Upper lobe of left lung (tissue), 4 donors: Measurements from ENCODE around the gene SEMA6D.

Source experiments
- CTCF ChIP-seq, 6 experiments: fragments of 450-650 bp in 4 of 6; fragments of 200-600 bp in 2 of 6; sonication (generic) in 2 of 6; IDR thresholded peaks; one replicate each; pipeline ENCODE4 v1.5.1; 2016 to 2019; ENCODE audit warnings: antibody characterized with exemption in 6 of 6
- EP300 ChIP-seq, 4 donors: sonication (generic); formaldehyde crosslinking; IDR thresholded peaks; one replicate each; pipeline ENCODE4 v1.5.1; 2017; ENCODE audit warnings: antibody characterized with exemption in 4 of 4, control low read depth in 2 of 4
- POLR2A ChIP-seq, 4 donors: fragments of 450-650 bp; IDR thresholded peaks; one replicate each; pipeline ENCODE4 v1.5.1; 2016 to 2017; ENCODE audit warnings: antibody characterized with exemption in 4 of 4, mild to moderate bottlenecking in 2 of 4
- POLR2AphosphoS5 ChIP-seq, 2 donors: sonication (generic); formaldehyde crosslinking; IDR thresholded peaks; one replicate each; pipeline ENCODE4 v1.5.1; 2017; ENCODE audit warnings: antibody characterized with exemption in 2 of 2

GRCh38 chr15:47786371-47786770, 69.1 kb downstream of the SEMA6D start:
- TF ChIP-seq CTCF (IDR thresholded peaks at IDR 0.05) (no peak), POLR2AphosphoS5 (IDR thresholded peaks at IDR 0.05) (no peak), EP300 (IDR thresholded peaks at IDR 0.05) (no peak), POLR2A (IDR thresholded peaks at IDR 0.05) (no peak)
